Measurements from ENCODE around the gene OR51A4.

GRCh38 chr11:4932751-4933150 lies 14.7 kb downstream of the OR51A4 start:
- TF ChIP-seq CTCF (IDR thresholded peaks at IDR 0.05), result no peak
- no peak for TF ChIP-seq POLR2AphosphoS5 (IDR thresholded peaks at IDR 0.05)
- no peak for TF ChIP-seq EP300 (IDR thresholded peaks at IDR 0.05)
- no peak for TF ChIP-seq POLR2A (IDR thresholded peaks at IDR 0.05)
